Measurements from ENCODE around the gene TBX6.

Gene TBX6

GRCh38 chr16:30054451-30054850, 37.3 kb downstream of the TBX6 start:
- no peak for DNase-seq (ENCODE audit: low read depth)

GRCh38 chr16:30053376-30054015, 38.2 kb downstream of the TBX6 start:
- DNase-seq (ENCODE audit: low read depth), result no peak
- TF ChIP-seq CTCF (IDR thresholded peaks at IDR 0.05; ENCODE audit: insufficient read depth, low read depth, low read length, missing control alignments), result no peak
- peak overlapping the region; percentile 74 for H3K4me3 ChIP-seq (ENCODE audit: low read depth, low read length)

More at GRCh38 chr16:30054451-30054850, 37.3 kb downstream of the TBX6 start:
- no peak for TF ChIP-seq CTCF (IDR thresholded peaks at IDR 0.05; ENCODE audit: insufficient read depth, low read depth, low read length, missing control alignments)
- H3K4me3 ChIP-seq (ENCODE audit: low read depth, low read length), result no peak overlapping the region

- H3K4me3 ChIP-seq (ENCODE audit: low read depth, low read length), result peak overlapping the region; percentile 74
- TF ChIP-seq CTCF (IDR thresholded peaks at IDR 0.05; ENCODE audit: insufficient read depth, low read depth, low read length, missing control alignments), result no peak
- DNase-seq (ENCODE audit: low read depth), result peak; percentile 96
Observed at GRCh38 chr16:30052671-30053372, 38.9 kb downstream of the TBX6 start.

GRCh38 chr16:30051518-30051917, 40.2 kb downstream of the TBX6 start:
- no peak for DNase-seq (ENCODE audit: low read depth)
- no peak overlapping the region for H3K4me3 ChIP-seq (ENCODE audit: low read depth, low read length)
- no peak for TF ChIP-seq CTCF (IDR thresholded peaks at IDR 0.05; ENCODE audit: insufficient read depth, low read depth, low read length, missing control alignments)

- no peak overlapping the region for H3K4me3 ChIP-seq (ENCODE audit: low read depth, low read length)
- no peak for TF ChIP-seq CTCF (IDR thresholded peaks at IDR 0.05; ENCODE audit: insufficient read depth, low read depth, low read length, missing control alignments)
- no peak for DNase-seq (ENCODE audit: low read depth)
Observed at GRCh38 chr16:30049871-30050270, 41.9 kb downstream of the TBX6 start.

- no peak overlapping the region for H3K4me3 ChIP-seq (ENCODE audit: low read depth, low read length)
- no peak for DNase-seq (ENCODE audit: low read depth)
- TF ChIP-seq CTCF (IDR thresholded peaks at IDR 0.05; ENCODE audit: insufficient read depth, low read depth, low read length, missing control alignments), result no peak
Observed at GRCh38 chr16:30046588-30046987, 45.1 kb downstream of the TBX6 start.

Data from GM12865 (cell line).